CD4-positive, alpha-beta T cell treated with Interleukin-6 at 100 ng/mL for 8 hours (primary cell): ENCODE results near the gene TXNDC15.
"Not testable (repeated sequence)": the region's sequence is repeated elsewhere in the genome, so short reads cannot be mapped to it uniquely, and the experiment has no call there.

Experiments used
- DNase-seq: peaks from one replicate; pipeline ENCODE4 v3.0.0-alpha.2; 2020; ENCODE audit warnings: mixed read lengths, low spot score

Gene TXNDC15

GRCh38 chr5:134878403-134878802 lies 4.2 kb downstream of the TXNDC15 start:
- DNase-seq = no peak

- no peak for DNase-seq
Observed at GRCh38 chr5:134879456-134879855, 5.3 kb downstream of the TXNDC15 start.

GRCh38 chr5:134880937-134881336 lies 6.8 kb downstream of the TXNDC15 start:
- DNase-seq = not testable (repeated sequence)

GRCh38 chr5:134881711-134882110 lies 7.5 kb downstream of the TXNDC15 start:
- DNase-seq = not testable (repeated sequence)

DNA sequence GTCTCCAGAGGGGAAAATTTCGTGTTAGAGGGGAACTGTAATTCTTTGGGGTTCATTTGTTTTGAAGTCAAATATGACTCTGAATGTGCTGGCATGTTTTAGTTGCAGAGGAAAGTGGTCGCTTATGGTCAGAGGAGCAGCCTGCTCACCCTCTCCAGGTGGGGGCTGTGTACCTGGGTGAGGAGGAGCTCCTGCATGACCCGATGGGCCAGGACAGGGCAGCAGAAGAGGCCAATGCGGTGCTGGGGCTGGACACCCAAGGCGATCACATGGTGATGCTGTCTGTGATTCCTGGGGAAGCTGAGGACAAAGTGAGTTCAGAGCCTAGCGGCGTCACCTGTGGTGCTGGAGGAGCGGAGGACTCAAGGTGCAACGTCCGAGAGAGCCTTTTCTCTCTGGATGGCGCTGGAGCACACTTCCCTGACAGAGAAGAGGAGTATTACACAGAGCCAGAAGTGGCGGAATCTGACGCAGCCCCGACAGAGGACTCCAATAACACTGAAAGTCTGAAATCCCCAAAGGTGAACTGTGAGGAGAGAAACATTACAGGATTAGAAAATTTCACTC lies 13.5 kb downstream of the TXNDC15 start:
- no peak for DNase-seq

DNA sequence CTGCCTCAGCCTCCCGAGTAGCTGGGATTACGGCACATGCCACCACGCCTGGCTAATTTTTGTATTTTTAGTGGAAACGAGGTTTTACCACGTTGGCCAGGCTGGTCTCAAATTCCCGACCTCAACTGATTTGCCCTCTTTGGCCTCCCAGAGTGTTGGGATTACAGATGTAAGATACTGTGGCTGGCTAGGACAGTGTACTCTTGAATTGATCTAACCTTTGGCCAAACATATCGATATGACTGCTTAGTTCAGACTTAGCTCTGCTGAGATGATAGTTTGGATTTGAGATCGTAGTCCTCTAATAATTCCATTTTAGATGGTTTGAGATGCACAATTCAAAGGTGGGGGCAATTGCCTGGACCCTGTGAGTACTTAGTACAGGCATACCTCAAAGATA lies 15.2 kb downstream of the TXNDC15 start:
- no peak for DNase-seq

- no peak for DNase-seq
Observed at GRCh38 chr5:134891473-134891872, 17.3 kb downstream of the TXNDC15 start.

DNA sequence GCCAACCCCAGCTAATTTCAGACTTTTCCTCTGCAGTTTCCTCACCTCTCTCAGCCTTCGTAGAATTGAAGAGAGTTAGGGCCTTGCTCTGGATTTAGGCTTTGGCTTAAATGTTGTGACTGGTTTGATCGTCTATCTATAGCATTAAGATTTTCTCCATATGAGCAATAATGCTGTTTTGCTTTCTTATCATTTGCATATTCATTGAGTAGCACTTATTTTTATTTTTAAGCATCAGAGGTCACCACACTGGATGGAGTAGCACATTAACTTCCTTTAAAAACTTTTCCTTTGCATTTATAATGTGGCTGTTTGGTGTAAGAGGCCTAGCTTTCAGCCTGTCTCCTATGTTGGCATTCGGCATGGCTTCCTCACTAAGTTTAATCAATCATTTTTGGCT lies 18.1 kb downstream of the TXNDC15 start:
- no peak for DNase-seq

DNA sequence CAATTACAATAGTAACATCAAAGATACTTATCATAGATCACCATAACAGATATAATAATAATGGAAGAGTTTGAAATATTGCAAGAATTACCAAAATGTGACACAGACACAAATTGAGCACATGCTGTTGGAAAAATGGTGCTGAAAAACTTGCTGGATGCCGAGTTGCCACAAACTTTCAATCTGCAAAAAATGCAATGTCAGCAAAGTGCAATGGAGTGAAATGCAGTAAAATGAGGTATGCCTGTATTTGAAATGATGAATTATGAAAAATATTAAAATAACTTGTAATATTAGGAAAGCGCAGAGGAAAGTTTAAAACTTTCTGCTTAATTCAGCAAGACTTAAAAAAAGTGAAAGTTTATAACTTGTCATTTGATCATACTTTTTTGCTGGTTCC lies 18.8 kb downstream of the TXNDC15 start:
- DNase-seq = no peak

GRCh38 chr5:134893748-134894505 lies 19.8 kb downstream of the TXNDC15 start:
- DNase-seq = no peak

DNA sequence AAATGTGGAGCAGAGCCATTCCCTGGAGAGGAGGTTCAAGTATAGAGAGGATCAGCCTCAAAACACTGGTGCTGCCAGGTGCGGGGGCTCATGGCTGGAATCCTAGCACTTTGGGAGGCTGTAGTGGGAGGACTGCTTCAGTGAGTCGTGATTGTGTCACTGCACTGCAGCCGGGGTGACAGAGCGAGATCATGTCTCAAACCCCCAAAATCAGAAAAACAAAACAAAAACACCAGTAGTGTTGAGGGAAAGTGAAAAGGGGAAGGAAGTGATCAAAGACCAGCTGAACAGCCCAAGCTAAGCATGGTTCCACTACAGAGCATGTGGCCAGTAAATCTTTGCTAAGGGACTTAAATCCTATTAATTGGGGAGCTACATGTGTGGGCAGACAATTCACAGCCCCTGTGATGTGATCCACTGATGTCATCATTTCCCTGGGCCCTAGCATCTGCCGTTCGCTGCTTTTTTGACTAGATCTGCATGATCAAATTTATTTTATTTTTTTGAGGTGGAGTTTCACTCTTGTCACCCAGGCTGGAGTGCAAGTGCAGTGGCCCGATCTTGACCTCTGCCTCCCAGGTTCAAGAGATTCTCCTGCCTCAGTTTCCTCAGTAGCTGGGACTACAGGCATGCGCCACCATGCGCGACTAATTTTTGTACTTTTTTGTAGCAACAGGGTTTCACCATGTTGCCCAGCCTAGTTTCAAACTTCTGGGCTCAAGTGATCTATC lies 28.1 kb downstream of the TXNDC15 start:
- no peak for DNase-seq

- DNase-seq = peak; percentile 89
Observed at GRCh38 chr5:134904610-134905245, 30.6 kb downstream of the TXNDC15 start, which contains the start of gene PCBD2. Gene PCBD2 (plus strand): TSS chr5:134905131. CDS start chr5:134905140, 9 bp downstream.

DNA sequence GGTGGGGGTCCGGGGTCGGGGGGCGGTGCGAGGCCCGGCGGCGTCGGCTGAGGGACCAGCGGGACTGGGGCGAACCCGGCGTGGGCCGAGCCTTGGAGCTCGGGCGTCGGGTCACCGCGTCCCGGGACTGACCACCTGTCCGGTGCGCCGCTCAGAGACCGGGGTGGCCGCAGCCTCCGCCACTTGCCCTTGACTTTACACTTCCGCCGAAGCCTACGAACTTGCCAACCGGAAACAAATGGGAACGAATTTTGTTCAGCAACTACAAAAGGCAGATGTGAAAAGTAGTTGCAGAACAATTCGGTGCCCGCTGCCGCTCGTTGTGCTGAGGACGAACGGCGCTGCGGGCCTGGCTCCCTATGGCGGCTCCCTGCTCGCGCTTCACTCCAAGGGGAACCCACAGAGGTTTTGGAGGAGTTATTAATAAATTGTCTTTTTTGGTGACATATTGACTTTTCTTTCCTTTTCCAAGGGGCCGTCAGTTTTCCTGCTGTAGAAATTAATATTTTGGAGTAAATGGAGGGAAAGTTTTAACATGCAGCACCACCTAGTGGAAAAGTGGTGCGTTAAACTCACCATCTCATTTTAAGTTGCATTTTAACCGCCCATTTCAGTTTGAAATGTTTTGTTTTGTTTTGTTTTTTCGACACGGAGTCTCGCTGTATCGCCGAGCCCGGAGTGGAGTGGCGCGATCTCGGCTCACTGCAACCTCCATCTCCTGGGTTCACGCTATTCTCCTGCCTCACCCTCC lies 31.2 kb downstream of the TXNDC15 start:
- DNase-seq = peak; percentile 54

GRCh38 chr5:134906811-134907210 lies 32.6 kb downstream of the TXNDC15 start:
- no peak for DNase-seq

DNA sequence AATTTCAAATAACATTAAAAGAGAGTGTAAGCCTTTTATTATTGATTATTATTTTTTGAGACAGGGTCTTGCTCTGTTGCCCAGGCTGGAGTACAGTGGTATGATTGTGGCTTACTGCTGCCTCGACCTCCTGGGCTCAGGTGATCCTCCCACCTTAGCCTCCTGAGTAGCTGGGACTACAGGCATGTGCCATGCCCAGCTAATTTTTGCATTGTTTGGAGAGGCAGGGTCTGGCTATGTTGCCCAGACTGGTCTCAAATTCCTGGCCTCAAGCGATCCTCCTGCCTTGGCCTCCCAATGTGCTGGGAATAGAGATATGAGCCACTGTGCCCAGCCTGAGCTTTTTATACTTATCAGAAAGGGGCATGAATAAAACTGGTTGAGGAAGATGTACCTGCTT lies 36.6 kb downstream of the TXNDC15 start:
- DNase-seq = not testable (repeated sequence)

DNA sequence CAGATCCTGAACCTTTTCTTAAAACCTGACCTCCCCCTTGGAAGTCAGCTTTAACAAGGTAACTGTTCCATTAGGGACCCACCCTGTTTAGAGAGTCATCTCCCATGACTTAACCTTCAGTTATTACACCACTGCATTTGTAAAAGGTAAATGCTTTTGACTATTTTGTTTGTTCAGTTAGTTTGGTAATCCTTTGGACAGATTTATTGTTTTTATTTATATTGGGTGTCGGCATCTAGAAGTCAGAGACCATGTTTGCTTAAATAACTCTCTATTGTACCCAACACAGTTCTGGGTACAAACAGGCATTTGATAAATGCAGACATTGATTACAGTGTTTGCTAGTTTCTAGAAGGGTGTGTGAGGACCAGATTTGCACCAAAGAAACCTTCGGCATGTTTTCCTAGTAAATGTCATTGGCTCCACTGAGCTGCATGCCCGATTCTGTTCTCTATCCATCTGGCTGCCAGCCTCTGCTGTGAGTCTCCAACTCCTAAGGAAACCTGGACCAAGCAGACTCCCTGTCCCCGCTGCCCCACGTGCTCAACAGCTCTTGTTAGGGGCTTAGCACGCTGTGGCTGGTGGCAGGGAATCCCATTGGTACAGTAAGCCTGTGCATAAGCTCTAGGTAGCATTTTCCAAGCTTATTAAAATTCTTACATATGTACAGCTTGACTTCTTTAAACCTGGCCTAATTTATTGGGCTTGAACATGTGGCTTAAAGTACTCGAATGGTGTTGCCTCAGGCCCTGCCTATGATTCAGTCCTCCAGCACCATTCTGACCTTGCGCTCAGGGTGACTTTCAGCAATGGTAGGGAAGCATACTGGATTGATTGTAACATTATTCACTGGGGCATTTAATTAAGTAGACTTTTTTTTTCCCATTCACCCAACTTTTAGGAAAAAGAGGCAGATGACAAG lies 37.4 kb downstream of the TXNDC15 start:
- DNase-seq = no peak

DNA sequence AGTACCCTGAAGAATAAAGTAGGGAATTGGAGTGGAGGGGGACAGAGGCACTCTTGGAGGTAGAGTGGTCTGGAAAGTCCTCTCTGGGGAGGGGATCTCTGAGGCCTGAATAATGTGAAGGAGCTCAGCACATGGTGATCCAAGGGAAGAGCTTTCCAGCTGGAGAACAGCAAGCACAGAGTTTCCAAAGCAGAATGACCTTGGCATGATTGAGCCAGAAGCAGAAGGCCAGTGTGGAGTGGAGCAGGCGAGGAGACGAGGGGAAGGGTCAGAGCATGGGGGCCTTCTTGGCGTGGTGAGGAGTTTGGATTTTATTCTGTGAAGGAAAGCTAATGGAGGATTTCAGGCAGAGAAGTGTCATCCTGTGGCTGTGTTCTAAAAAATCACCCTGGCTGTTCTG lies 39.1 kb downstream of the TXNDC15 start:
- DNase-seq = no peak

DNA sequence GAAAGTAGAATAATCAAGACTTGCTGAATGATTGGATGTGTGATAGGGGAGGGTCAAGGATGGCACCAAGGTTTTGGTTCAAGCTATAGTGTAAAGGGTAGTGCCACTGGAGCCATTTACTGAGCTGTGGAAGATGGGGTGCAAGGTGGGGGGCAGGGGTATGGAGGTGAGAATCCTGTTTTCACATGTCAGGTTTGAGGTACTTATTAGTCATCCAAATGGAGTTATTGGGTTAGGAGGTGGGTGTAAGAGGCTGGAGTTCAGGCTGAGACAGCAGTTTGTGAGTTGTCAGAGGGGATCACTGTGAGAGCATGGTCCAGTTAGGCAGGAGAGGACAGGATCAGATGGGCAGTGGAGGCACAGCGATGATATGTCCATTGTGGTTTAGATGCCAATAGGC lies 39.6 kb downstream of the TXNDC15 start:
- DNase-seq = no peak

DNA sequence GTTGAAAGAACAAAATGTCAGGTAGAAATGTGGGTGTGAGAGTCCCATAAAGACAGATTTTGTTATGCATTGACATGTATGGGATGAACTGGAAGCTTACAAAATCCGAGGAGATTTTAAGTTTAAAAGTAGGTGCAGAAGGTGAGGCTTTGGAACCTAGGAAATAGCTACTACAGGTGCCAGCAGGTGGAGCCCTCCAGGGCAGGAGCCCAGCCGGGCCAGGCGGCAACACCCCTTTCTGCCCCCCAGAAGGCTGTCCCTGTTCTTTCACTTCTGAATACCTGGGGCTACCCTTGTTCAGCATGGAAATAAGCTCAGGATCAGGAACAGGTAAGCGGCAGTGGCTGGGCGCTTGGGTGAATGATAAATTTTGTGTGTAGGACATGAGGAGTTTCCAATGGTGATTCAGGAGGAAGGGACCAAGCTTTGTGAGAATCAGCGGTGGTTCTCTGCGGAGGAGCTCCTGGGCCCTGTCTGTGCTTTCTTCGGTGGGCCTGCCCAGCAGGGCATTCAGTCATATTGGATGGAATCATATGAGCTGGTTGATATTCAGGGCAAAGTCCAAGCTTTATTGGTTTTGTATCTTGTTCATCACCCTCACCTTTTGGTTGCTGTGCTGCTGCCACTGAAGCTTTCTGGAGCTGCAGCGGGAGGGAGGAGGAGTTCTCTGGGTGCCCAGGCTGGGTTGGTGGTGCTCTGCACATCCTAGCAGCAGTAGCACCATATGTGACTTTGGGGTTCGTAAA lies 43.1 kb downstream of the TXNDC15 start:
- DNase-seq = no peak

DNA sequence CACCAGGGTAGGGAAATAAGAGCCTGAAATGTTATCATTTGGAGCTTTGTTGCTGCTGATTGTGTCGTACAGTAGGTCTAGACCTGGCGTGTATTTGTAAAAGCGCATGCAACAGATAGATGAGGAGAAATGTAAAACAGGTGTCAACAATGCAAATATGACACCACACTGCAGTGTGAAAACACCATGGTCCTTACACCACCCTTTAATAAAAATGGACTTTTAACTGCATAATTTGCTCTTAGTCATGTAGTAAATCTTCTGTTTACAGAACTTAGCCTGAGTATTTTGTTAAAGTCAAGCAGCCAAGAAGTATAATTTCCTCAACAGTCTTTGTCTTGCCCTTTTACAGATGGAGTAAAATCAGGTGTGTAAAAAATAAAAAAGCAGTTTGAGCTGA lies 44.7 kb downstream of the TXNDC15 start:
- DNase-seq = no peak
